Measurements from ENCODE around the gene SCAF8. TPM values are rescaled to one million over a fixed set of nuclear protein-coding genes. Genes with fewer than 3 reads are reported as not detected.

The SCAF8 gene
- total RNA-seq, 1 donor from 2014 or later = 89.7 TPM

GRCh38 chr6:154824076-154824475 is 90.9 kb downstream of the SCAF8 start:
- FAIRE-seq (no peak), DNase-seq (ENCODE audit: low spot score in 2 of 2) (no peak)

GRCh38 chr6:154829970-154830369 is 96.8 kb downstream of the SCAF8 start:
- DNase-seq (ENCODE audit: low spot score in 2 of 2) = no peak
- FAIRE-seq = no peak

- FAIRE-seq = no peak
- DNase-seq (ENCODE audit: low spot score in 2 of 2) = no peak
Measured at GRCh38 chr6:154830771-154831170, 97.6 kb downstream of the SCAF8 start.

GRCh38 chr6:154835307-154835706 is 102.1 kb downstream of the SCAF8 start:
- DNase-seq (ENCODE audit: low spot score in 2 of 2) (no peak), FAIRE-seq (no peak)

GRCh38 chr6:154839546-154839945 is 106.3 kb downstream of the SCAF8 start:
- no peak for FAIRE-seq

GRCh38 chr6:154840363-154840762 is 107.1 kb downstream of the SCAF8 start:
- FAIRE-seq (no peak), DNase-seq (ENCODE audit: low spot score in 2 of 2) (no peak)

More at GRCh38 chr6:154839546-154839945, 106.3 kb downstream of the SCAF8 start:
- no peak for DNase-seq (ENCODE audit: low spot score in 2 of 2)

GRCh38 chr6:154841109-154841508 is 107.9 kb downstream of the SCAF8 start:
- FAIRE-seq (no peak), DNase-seq (ENCODE audit: low spot score in 2 of 2) (no peak)

- FAIRE-seq (no peak), DNase-seq (ENCODE audit: low spot score in 2 of 2) (no peak)
Measured at GRCh38 chr6:154842833-154843232, 109.6 kb downstream of the SCAF8 start.

- no peak for FAIRE-seq
Measured at GRCh38 chr6:154847318-154847717, 114.1 kb downstream of the SCAF8 start.

GRCh38 chr6:154848580-154848979 is 115.4 kb downstream of the SCAF8 start:
- FAIRE-seq (no peak), DNase-seq (ENCODE audit: low spot score in 2 of 2) (no peak)

More at GRCh38 chr6:154847318-154847717, 114.1 kb downstream of the SCAF8 start:
- DNase-seq (ENCODE audit: low spot score in 2 of 2) = no peak

- FAIRE-seq = no peak
- DNase-seq (ENCODE audit: low spot score in 2 of 2) = no peak
Measured at GRCh38 chr6:154849475-154849874, 116.3 kb downstream of the SCAF8 start.

- DNase-seq (ENCODE audit: low spot score in 2 of 2) (no peak), FAIRE-seq (no peak)
Measured at GRCh38 chr6:154852687-154853086, 119.5 kb downstream of the SCAF8 start.

GRCh38 chr6:154857529-154857928 is 124.3 kb downstream of the SCAF8 start:
- FAIRE-seq = no peak
- DNase-seq (ENCODE audit: low spot score in 2 of 2) = no peak

GRCh38 chr6:154861825-154862224 is 128.6 kb downstream of the SCAF8 start:
- DNase-seq (ENCODE audit: low spot score in 2 of 2) = no peak
- FAIRE-seq = no peak

- no peak for FAIRE-seq
Measured at GRCh38 chr6:154862536-154862935, 129.3 kb downstream of the SCAF8 start.

GRCh38 chr6:154864066-154864430 is 130.8 kb downstream of the SCAF8 start:
- DNase-seq (ENCODE audit: low spot score in 2 of 2) (no peak), FAIRE-seq (no peak)

More at GRCh38 chr6:154862536-154862935, 129.3 kb downstream of the SCAF8 start:
- no peak for DNase-seq (ENCODE audit: low spot score in 2 of 2)

GRCh38 chr6:154865291-154865690 is 132.1 kb downstream of the SCAF8 start:
- FAIRE-seq (no peak), DNase-seq (ENCODE audit: low spot score in 2 of 2) (no peak)

GRCh38 chr6:154868143-154868594 is 135.0 kb downstream of the SCAF8 start:
- DNase-seq (ENCODE audit: low spot score in 2 of 2) = peak; percentile 5 to 37
- no peak for FAIRE-seq

- DNase-seq (ENCODE audit: low spot score in 2 of 2) (no peak), FAIRE-seq (no peak)
Measured at GRCh38 chr6:154872542-154873114, 139.4 kb downstream of the SCAF8 start.

- FAIRE-seq (no peak), DNase-seq (ENCODE audit: low spot score in 2 of 2) (no peak)
Measured at GRCh38 chr6:154873546-154873945, 140.3 kb downstream of the SCAF8 start.

- FAIRE-seq = no peak
Measured at GRCh38 chr6:154874773-154875592, 141.8 kb downstream of the SCAF8 start.

More at GRCh38 chr6:154874773-154875592, 141.8 kb downstream of the SCAF8 start:
- no peak for DNase-seq (ENCODE audit: low spot score in 2 of 2)

Data from frontal cortex (tissue), 4 donors.